Right atrium auricular region (tissue), 2 donors: Measurements from ENCODE around the gene AGBL5. TPM values are rescaled to one million over a fixed set of nuclear protein-coding genes. Genes with fewer than 3 reads are reported as not detected.

Experiments used
- DNase-seq: peaks from one replicate; pipeline ENCODE4 v3.0.0-alpha.2; 2019; ENCODE audit warnings: low spot score
- H3K27ac ChIP-seq, 2 donors: fragments of 200-600 bp; sonication (generic); 1 replicate in 1 of 2; 2 replicates in 1 of 2; pipeline ENCODE4 v1.5.1; 2016 to 2019
- H3K27me3 ChIP-seq, 2 donors: fragments of 200-600 bp; sonication (generic); one replicate each; pipeline versions ENCODE4 v1.5.1 to v1.6.0; 2017 to 2019
- H3K36me3 ChIP-seq: fragments of 200-600 bp; sonication (generic); one replicate; pipeline ENCODE4 v1.5.1; 2016
- H3K4me1 ChIP-seq, 2 donors: fragments of 200-600 bp; sonication (generic); one replicate each; pipeline versions ENCODE4 v1.5.1 to v1.6.0; 2017 to 2019
- H3K4me3 ChIP-seq, 2 donors: fragments of 200-600 bp; sonication (generic); 1 replicate in 1 of 2; 2 replicates in 1 of 2; pipeline ENCODE4 v1.5.1; 2017 to 2019; ENCODE audit warnings: mild to moderate bottlenecking in 1 of 2, moderate library complexity in 1 of 2
- H3K9me3 ChIP-seq, 2 donors: fragments of 200-600 bp; sonication (generic); one replicate each; pipeline ENCODE4 v1.5.1; 2019
- total RNA-seq, 2 donors: library from RNA; depleted of rRNA; stranded (reverse); fragments of >200 nt; gene quantifications; one replicate each; pipeline ENCODE4 v1.1.0, GENCODE V29; 2016
- TF ChIP-seq, protein P1 (sequence below), 2 donors: fragments of 200-600 bp; sonication (generic); IDR thresholded peaks; one replicate each; pipeline ENCODE4 v1.5.1; 2019; ENCODE audit warnings: antibody characterized with exemption in 2 of 2

Gene AGBL5, protein sequence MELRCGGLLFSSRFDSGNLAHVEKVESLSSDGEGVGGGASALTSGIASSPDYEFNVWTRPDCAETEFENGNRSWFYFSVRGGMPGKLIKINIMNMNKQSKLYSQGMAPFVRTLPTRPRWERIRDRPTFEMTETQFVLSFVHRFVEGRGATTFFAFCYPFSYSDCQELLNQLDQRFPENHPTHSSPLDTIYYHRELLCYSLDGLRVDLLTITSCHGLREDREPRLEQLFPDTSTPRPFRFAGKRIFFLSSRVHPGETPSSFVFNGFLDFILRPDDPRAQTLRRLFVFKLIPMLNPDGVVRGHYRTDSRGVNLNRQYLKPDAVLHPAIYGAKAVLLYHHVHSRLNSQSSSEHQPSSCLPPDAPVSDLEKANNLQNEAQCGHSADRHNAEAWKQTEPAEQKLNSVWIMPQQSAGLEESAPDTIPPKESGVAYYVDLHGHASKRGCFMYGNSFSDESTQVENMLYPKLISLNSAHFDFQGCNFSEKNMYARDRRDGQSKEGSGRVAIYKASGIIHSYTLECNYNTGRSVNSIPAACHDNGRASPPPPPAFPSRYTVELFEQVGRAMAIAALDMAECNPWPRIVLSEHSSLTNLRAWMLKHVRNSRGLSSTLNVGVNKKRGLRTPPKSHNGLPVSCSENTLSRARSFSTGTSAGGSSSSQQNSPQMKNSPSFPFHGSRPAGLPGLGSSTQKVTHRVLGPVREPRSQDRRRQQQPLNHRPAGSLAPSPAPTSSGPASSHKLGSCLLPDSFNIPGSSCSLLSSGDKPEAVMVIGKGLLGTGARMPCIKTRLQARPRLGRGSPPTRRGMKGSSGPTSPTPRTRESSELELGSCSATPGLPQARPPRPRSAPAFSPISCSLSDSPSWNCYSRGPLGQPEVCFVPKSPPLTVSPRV
- total RNA-seq: 1 to 10 TPM; 8.1 to 9.3 TPM

DNA sequence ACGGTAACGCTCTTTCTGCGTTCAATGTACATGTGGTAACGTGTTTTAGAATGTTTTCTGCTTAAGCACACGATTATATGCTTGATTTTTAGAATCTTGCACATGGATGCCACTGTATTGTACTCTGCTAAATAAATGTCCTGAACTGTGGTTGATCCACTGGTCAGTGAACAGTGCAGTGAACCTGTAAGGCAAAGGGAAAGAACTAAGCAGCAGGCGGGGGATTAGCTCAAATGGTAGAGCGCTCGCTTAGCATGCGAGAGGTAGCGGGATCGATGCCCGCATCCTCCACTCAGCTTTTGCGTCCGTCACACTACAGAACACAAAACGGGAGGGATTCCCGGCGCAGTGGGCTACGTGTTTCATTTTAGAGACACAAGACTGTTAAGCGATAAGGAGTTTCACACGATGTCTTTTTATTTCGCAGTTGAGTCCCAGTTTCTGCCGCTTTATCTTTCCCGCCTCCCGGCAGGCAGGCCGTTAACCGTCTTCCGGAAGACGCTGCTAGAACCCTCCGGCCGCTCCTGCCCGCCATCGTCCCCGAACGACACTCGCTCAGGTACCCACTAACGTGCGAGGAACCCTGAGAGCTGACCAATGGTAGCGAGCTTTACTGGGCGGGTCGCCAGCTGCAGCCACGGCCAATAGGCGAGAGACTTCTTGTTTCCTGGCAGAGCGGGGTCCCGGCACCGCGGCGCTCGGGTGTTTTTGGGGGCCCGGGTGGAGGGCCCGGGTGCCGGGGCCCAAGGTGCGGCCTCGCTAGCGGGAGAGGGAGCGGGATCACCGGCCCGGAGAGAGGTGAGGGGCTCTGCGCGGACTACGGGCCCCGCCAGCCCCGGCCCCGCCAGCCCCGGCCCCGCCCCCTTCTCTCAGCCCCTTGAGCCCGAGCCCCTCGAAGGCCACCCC, at the start of gene AGBL5:
TSS of gene AGBL5 (plus strand) at position 673 of the 906 bp plus-strand sequence. CDS start 1,291 bp downstream, outside the sequence.
- H3K4me3 ChIP-seq: peak within 1 kb of the TSS; percentile 98 to 99
- H3K4me1 ChIP-seq: peaks cover 0 to 14% of the 10 kb centered on the region in 2 donors
- H3K27me3 ChIP-seq: no peaks in the 10 kb centered on the region
- H3K9me3 ChIP-seq: no peaks in the 10 kb centered on the region
- peak; percentile 97 for DNase-seq
- peaks cover 17% of the 10 kb centered on the region for H3K36me3 ChIP-seq
- TF ChIP-seq, protein P1, sequence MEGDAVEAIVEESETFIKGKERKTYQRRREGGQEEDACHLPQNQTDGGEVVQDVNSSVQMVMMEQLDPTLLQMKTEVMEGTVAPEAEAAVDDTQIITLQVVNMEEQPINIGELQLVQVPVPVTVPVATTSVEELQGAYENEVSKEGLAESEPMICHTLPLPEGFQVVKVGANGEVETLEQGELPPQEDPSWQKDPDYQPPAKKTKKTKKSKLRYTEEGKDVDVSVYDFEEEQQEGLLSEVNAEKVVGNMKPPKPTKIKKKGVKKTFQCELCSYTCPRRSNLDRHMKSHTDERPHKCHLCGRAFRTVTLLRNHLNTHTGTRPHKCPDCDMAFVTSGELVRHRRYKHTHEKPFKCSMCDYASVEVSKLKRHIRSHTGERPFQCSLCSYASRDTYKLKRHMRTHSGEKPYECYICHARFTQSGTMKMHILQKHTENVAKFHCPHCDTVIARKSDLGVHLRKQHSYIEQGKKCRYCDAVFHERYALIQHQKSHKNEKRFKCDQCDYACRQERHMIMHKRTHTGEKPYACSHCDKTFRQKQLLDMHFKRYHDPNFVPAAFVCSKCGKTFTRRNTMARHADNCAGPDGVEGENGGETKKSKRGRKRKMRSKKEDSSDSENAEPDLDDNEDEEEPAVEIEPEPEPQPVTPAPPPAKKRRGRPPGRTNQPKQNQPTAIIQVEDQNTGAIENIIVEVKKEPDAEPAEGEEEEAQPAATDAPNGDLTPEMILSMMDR (IDR thresholded peaks at IDR 0.05): no peak
- peak within 1 kb of the TSS; percentile 92 to 98 for H3K27ac ChIP-seq

DNA sequence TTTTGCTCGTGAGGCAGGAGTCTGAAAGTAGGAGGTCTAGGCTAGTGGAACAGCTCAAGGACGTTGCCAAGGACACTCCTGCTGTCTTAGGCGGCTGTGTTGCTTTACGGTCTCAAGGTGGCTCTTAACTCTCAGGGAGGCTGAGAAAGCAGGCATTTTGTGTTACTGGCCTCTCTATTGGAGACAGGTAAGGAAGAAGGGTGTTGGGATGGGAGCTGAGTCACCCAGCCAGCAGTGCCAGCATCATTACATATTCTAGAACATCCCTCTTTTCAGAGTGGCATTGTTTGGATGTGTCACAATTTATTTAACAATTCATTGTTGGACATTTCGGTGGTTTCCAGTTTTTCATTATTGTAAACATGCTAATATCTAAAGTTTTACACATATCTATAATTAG, 49.5 kb upstream of the AGBL5 start:
- peaks cover 4% of the 10 kb centered on the region for H3K36me3 ChIP-seq
- TF ChIP-seq, protein P1 (IDR thresholded peaks at IDR 0.05): no peak
- no peak for DNase-seq
- H3K9me3 ChIP-seq: no peaks in the 10 kb centered on the region
- H3K4me1 ChIP-seq: peaks cover 0 to 9% of the 10 kb centered on the region in 2 donors
- H3K4me3 ChIP-seq: no peak overlapping the region
- H3K27ac ChIP-seq: no peak overlapping the region
- no peaks in the 10 kb centered on the region for H3K27me3 ChIP-seq

DNA sequence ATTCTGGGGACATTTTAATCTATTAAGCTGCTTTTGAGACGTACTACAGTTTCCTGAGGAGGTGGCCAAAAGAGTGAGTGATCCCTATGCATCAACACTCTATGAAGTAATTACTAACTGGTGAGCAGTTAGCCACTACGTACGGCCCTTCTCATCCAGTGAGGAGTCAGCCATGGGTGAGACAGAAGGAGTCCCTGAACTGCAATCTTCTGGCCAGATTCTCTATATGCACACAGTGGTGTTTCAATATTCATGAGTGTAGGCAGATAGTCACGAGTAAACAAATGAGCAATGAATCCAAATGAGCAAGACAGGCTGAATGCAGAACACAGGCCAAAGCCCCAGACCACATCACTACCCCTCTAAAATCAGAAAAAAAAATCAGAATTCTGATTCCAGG, 48.5 kb upstream of the AGBL5 start:
- no peak overlapping the region for H3K27ac ChIP-seq
- DNase-seq: no peak
- peaks cover 0 to 16% of the 10 kb centered on the region in 2 donors for H3K4me1 ChIP-seq
- TF ChIP-seq, protein P1 (IDR thresholded peaks at IDR 0.05): no peak
- H3K36me3 ChIP-seq: peaks cover 4% of the 10 kb centered on the region
- no peaks in the 10 kb centered on the region for H3K27me3 ChIP-seq
- H3K4me3 ChIP-seq: no peak overlapping the region
- no peaks in the 10 kb centered on the region for H3K9me3 ChIP-seq

DNA sequence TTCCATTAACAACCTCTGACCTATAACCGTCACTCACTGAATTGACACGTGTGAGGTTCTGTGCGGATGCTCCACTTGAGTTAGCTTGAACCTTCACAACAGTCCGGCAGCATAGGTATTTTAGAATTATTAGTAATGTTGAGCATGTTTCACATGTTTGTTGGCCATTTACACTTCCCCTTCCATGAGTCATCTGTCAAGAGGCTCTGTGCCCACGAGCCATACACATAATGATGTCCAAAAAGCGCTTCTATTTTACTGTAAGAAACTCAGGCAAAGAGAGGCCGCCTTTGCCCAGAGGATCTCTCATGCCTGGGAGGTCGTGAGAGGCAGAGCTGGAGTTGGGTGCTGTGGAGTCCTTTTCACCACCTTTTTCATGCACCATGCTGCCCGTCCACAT, 47.6 kb upstream of the AGBL5 start:
- Histone ChIP-seq H3K36me3 (no peaks in the 10 kb centered on the region), H3K4me1 (peaks cover 0 to 16% of the 10 kb centered on the region in 2 donors), H3K27ac (no peak overlapping the region), H3K27me3 (no peaks in the 10 kb centered on the region), H3K4me3 (no peak overlapping the region), H3K9me3 (no peaks in the 10 kb centered on the region)
- no peak for DNase-seq
- TF ChIP-seq, protein P1 (IDR thresholded peaks at IDR 0.05): no peak
